Stimulated activated naive B cell treated with anti-CD40 and anti-IgM and Interleukin-4, amounts not matched to agents 10 μg/mL and 1 μg/mL and 100 μg/mL, for 72 hours (primary cell): Measurements from ENCODE around the gene HOXC12.

Experiments
- ATAC-seq, 2 donors: fragments of 150-1000 bp; cut with Tn5 transposase; replicated peaks; 2 replicates each; pipeline ENCODE4 v1.10.0; 2021; ENCODE audit warnings: moderate library complexity in 1 of 2
- DNase-seq: peaks from one replicate; pipeline ENCODE4 v3.0.0; 2021
- H3K27ac Mint-ChIP-seq: one replicate; pipeline ENCODE4 v1.8.0; 2022; ENCODE audit warnings: mild to moderate bottlenecking, mixed read lengths
- H3K27me3 Mint-ChIP-seq, 2 donors: one replicate each; pipeline ENCODE4 v1.8.0; 2022; ENCODE audit warnings: mixed read lengths in 2 of 2
- H3K36me3 Mint-ChIP-seq, 2 donors: one replicate each; pipeline ENCODE4 v1.8.0; 2022; ENCODE audit warnings: mixed read lengths in 2 of 2, mild to moderate bottlenecking in 1 of 2
- H3K4me1 Mint-ChIP-seq, 2 donors: one replicate each; pipeline ENCODE4 v1.8.0; 2022; ENCODE audit warnings: mixed read lengths in 2 of 2, mild to moderate bottlenecking in 1 of 2
- H3K4me3 Mint-ChIP-seq, 2 donors: one replicate each; pipeline ENCODE4 v1.8.0; 2022; ENCODE audit warnings: mild to moderate bottlenecking in 2 of 2, mixed read lengths in 2 of 2, moderate library complexity in 1 of 2
- H3K9me3 Mint-ChIP-seq, 2 donors: one replicate each; pipeline ENCODE4 v1.8.0; 2022; ENCODE audit warnings: mixed read lengths in 2 of 2, mild to moderate bottlenecking in 1 of 2

Gene HOXC12

GRCh38 chr12:53954694-53955035 is at the start of gene HOXC12:
TSS of gene HOXC12 (plus strand) at chr12:53954903. CDS start at chr12:53954930, 27 bp downstream.
- DNase-seq (no peak), ATAC-seq (no peak)
- Mint-ChIP-seq H3K4me1 (peaks cover 11 to 22% of the 10 kb centered on the region in 2 donors), H3K27ac (peak within 1 kb of the TSS; percentile 73), H3K4me3 (no peak within 1 kb of the TSS), H3K9me3 (peaks cover 2 to 4% of the 10 kb centered on the region in 2 donors), H3K27me3 (peaks cover 79 to 90% of the 10 kb centered on the region in 2 donors), H3K36me3 (peaks cover 0 to 6% of the 10 kb centered on the region in 2 donors)

- no peak overlapping the region for H3K4me3 Mint-ChIP-seq
- no peaks in the 10 kb centered on the region for H3K4me1 Mint-ChIP-seq
- H3K27me3 Mint-ChIP-seq: peaks cover 20 to 29% of the 10 kb centered on the region in 2 donors
- no peak overlapping the region for H3K27ac Mint-ChIP-seq
- DNase-seq (no peak), ATAC-seq (no peak)
- H3K36me3 Mint-ChIP-seq: no peaks in the 10 kb centered on the region
- H3K9me3 Mint-ChIP-seq: no peaks in the 10 kb centered on the region
Measured at GRCh38 chr12:53907103-53907502, 47.6 kb upstream of the HOXC12 start.

GRCh38 chr12:53916788-53917655 is 37.7 kb upstream of the HOXC12 start:
- Mint-ChIP-seq H3K4me3 (no peak overlapping the region), H3K9me3 (no peaks in the 10 kb centered on the region), H3K27ac (no peak overlapping the region), H3K4me1 (no peaks in the 10 kb centered on the region), H3K36me3 (no peaks in the 10 kb centered on the region), H3K27me3 (peaks cover 59 to 68% of the 10 kb centered on the region in 2 donors)
- ATAC-seq (no peak), DNase-seq (no peak)

- no peak overlapping the region for H3K27ac Mint-ChIP-seq
- ATAC-seq: no peak
- DNase-seq: no peak
- H3K4me1 Mint-ChIP-seq: no peaks in the 10 kb centered on the region
- H3K4me3 Mint-ChIP-seq: no peak overlapping the region
- no peaks in the 10 kb centered on the region for H3K9me3 Mint-ChIP-seq
- no peaks in the 10 kb centered on the region for H3K36me3 Mint-ChIP-seq
- peaks cover 61 to 86% of the 10 kb centered on the region in 2 donors for H3K27me3 Mint-ChIP-seq
Measured at GRCh38 chr12:53924521-53925405, 29.9 kb upstream of the HOXC12 start.

GRCh38 chr12:53927220-53928029 is 27.3 kb upstream of the HOXC12 start:
- no peak for ATAC-seq
- Mint-ChIP-seq H3K4me1 (no peaks in the 10 kb centered on the region), H3K36me3 (no peaks in the 10 kb centered on the region), H3K27ac (peak overlapping the region; percentile 47), H3K9me3 (no peaks in the 10 kb centered on the region), H3K4me3 (no peak overlapping the region), H3K27me3 (peaks cover 68 to 92% of the 10 kb centered on the region in 2 donors)
- no peak for DNase-seq

GRCh38 chr12:53928054-53928835 is 26.5 kb upstream of the HOXC12 start:
- Mint-ChIP-seq H3K27me3 (peaks cover 71 to 95% of the 10 kb centered on the region in 2 donors), H3K4me3 (no peak overlapping the region), H3K4me1 (no peaks in the 10 kb centered on the region), H3K36me3 (no peaks in the 10 kb centered on the region), H3K9me3 (no peaks in the 10 kb centered on the region), H3K27ac (peak overlapping the region; percentile 47)
- DNase-seq (no peak), ATAC-seq (no peak)

- H3K4me1 Mint-ChIP-seq: no peaks in the 10 kb centered on the region
Measured at GRCh38 chr12:53929527-53929926, 25.2 kb upstream of the HOXC12 start.

GRCh38 chr12:53930591-53931255 is 24.0 kb upstream of the HOXC12 start:
- no peaks in the 10 kb centered on the region for H3K9me3 Mint-ChIP-seq

More at GRCh38 chr12:53929527-53929926, 25.2 kb upstream of the HOXC12 start:
- Mint-ChIP-seq H3K36me3 (no peaks in the 10 kb centered on the region), H3K4me3 (no peak overlapping the region), H3K27me3 (peaks cover 77 to 95% of the 10 kb centered on the region in 2 donors), H3K9me3 (no peaks in the 10 kb centered on the region), H3K27ac (no peak overlapping the region)
- ATAC-seq: no peak
- no peak for DNase-seq

GRCh38 chr12:53931844-53932581 is 22.7 kb upstream of the HOXC12 start:
- H3K36me3 Mint-ChIP-seq: peaks cover 0 to 1% of the 10 kb centered on the region in 2 donors
- H3K27ac Mint-ChIP-seq: no peak overlapping the region
- no peak for DNase-seq
- no peak overlapping the region for H3K4me3 Mint-ChIP-seq
- H3K27me3 Mint-ChIP-seq: peaks cover 84 to 96% of the 10 kb centered on the region in 2 donors
- peaks cover 7 to 13% of the 10 kb centered on the region in 2 donors for H3K4me1 Mint-ChIP-seq
- no peaks in the 10 kb centered on the region for H3K9me3 Mint-ChIP-seq
- no peak for ATAC-seq

More at GRCh38 chr12:53930591-53931255, 24.0 kb upstream of the HOXC12 start:
- ATAC-seq (no peak), DNase-seq (no peak)
- peaks cover 4 to 10% of the 10 kb centered on the region in 2 donors for H3K4me1 Mint-ChIP-seq
- H3K27me3 Mint-ChIP-seq: peaks cover 84 to 96% of the 10 kb centered on the region in 2 donors
- H3K27ac Mint-ChIP-seq: peak overlapping the region; percentile 14
- H3K4me3 Mint-ChIP-seq: no peak overlapping the region
- peaks cover 0 to 1% of the 10 kb centered on the region in 2 donors for H3K36me3 Mint-ChIP-seq

GRCh38 chr12:53932915-53933314 is 21.8 kb upstream of the HOXC12 start:
- H3K9me3 Mint-ChIP-seq: no peaks in the 10 kb centered on the region
- peaks cover 7 to 13% of the 10 kb centered on the region in 2 donors for H3K4me1 Mint-ChIP-seq
- no peak overlapping the region for H3K4me3 Mint-ChIP-seq
- peaks cover 89 to 96% of the 10 kb centered on the region in 2 donors for H3K27me3 Mint-ChIP-seq
- H3K27ac Mint-ChIP-seq: no peak overlapping the region
- DNase-seq: no peak
- no peak for ATAC-seq
- H3K36me3 Mint-ChIP-seq: peaks cover 0 to 1% of the 10 kb centered on the region in 2 donors

GRCh38 chr12:53935383-53936341 is 19.0 kb upstream of the HOXC12 start:
- Mint-ChIP-seq H3K27me3 (peaks cover 83 to 95% of the 10 kb centered on the region in 2 donors), H3K27ac (peak overlapping the region; percentile 22)

More at GRCh38 chr12:53935383-53936341, 19.0 kb upstream of the HOXC12 start:
- peak overlapping the region; percentile 26 to 67 for H3K4me3 Mint-ChIP-seq
- H3K4me1 Mint-ChIP-seq: peaks cover 9 to 13% of the 10 kb centered on the region in 2 donors
- DNase-seq (no peak), ATAC-seq (no peak)
- peaks cover 0 to 1% of the 10 kb centered on the region in 2 donors for H3K36me3 Mint-ChIP-seq
- no peaks in the 10 kb centered on the region for H3K9me3 Mint-ChIP-seq
